SW 1271 (cell line): Measurements from ENCODE around the gene RNF217.

Experiments used
- DNase-seq, 2 experiments: peaks; one replicate each; lab custom pipeline; 2025; lab: John Stamatoyannopoulos, UW

Gene RNF217

DNA sequence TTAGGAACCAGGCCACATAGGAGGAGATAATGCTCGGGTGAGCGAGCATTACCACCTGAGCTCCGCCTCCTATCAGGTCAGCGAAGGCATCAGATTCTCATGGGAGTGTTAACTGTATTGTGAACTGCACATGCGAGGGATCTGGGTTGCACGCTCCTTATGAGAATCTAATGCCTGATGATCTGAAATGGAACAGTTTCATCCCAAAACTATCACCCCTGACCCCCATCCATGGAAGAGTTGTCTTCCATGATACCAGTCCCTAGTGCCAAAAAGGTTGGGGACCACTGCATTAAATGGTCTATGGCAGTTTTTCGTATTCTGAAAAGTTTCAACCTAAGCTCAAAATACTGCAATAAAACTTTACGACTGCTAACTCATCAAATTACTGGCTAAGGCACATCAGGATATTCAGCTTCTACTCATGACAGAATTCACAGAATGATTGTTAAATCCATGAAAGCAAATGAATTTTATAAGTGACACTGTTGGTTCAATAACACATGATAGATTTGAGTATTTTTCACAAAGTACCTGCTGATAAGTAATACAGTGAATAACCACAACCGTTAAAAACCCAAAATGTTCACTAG, 25.9 kb downstream of the RNF217 start:
- no peak for DNase-seq

- no peak for DNase-seq
Measured at GRCh38 chr6:124989136-124989983, 27.1 kb downstream of the RNF217 start.

DNA sequence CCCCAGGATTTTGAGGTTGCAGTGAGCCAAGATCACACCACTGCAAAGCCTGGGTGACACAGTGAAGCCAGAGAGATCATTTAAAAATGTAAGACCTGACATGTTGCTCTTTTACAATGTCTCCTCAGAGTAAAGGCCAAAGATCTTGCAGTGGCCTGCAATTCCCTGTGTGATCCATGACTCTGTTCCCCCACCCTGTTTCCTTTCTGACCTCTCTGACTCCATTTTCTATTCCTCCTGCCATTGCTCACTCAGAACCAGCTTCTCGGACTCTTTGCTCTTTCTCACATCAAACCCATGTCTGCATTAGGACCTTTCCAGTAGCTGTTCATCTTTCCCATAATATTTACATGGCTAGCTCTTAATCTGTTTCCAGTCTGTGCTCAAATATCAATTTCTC, 28.8 kb downstream of the RNF217 start:
- no peak for DNase-seq

GRCh38 chr6:124991764-124992295, 29.6 kb downstream of the RNF217 start:
- no peak for DNase-seq

- DNase-seq, result no peak
Measured at GRCh38 chr6:124993327-124993726, 31.1 kb downstream of the RNF217 start.

- no peak for DNase-seq
Measured at GRCh38 chr6:124994648-124995047, 32.4 kb downstream of the RNF217 start.

DNA sequence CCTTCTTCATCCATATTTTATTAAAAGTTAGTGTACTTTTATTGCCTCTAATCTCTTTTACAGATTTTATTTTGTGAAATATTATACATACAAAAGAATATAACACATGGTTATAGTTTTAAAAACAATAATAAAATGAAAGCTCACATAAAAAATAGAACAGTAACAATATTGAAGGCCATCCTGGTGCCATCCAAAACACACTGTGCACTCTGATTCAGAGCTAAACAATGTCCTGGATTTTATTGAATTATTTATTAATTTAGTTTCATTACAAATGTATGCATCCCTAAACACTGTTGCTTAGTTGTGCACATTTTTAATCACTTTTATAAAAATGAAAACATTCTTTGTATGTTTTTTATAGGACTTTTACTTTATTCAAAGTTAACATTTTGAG, 32.9 kb downstream of the RNF217 start:
- no peak for DNase-seq

- DNase-seq, result no peak
Measured at GRCh38 chr6:124995645-124996325, 33.5 kb downstream of the RNF217 start.

- no peak for DNase-seq
Measured at GRCh38 chr6:124996411-124996810, 34.2 kb downstream of the RNF217 start.

- DNase-seq, result no peak
Measured at GRCh38 chr6:124997196-124997875, 35.1 kb downstream of the RNF217 start.

DNA sequence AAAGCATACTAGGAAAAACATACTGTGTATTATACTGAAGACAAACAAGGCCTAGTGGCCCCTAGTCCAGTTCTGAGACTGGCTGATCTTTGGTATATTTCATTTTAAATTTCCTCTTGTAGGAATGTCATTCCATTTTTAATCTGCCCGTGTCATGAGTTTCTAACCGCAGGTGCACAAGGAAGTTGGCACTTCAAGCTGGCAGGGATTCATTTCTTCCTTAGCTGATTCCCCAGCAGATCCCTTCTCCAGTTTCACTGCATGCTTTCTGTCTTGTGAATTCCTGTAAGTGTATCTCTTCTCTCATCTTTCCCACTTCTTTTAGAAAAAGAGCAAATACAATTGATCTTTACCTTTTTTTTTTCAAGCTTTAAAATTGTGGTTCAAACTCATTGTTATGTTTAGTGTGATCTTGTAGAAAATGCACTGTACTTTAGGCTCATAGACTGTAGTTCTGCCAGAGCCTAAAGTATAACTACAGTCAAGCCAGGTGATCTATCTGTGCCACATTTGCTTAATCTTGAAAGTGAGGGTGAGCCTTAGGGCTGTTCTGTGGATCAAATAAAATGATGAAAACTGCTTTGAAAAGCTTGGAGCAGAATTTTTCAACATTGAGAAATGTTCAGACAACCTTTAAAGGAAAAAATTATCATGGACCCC, 37.0 kb downstream of the RNF217 start:
- DNase-seq, result no peak

DNA sequence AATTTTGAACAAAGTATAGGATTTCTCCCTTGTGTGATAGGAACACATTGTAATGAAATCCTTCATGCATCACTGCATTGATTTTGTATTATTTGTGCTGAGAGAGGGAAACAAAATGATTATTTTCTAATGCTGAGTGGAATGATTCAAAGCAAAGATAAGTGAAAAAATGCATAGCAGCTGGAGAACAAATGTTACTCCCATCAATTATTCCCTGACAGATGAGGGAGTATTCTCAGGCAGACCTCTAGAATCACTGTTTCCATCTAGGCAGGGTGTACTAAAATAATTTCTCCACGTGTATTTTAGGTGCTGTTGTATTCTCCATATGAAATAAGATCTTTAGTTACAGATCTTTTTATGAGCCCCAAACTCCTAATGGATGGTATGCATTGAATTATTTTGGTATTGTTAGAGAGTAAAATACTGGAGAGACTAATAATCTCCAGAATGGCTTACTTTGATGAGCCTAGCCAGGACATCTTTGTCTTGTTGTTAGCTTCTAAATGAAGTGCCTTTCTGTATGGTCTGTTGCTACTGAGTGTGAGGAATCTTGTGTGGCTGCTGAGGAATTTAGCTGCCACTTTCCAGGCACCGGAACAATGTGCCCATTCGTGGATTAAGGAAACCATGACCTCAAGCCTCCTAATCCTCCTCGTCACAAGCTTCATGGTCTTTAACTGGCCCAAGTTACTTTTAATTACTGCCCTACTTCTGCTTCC, 39.6 kb downstream of the RNF217 start:
- DNase-seq, result no peak

DNA sequence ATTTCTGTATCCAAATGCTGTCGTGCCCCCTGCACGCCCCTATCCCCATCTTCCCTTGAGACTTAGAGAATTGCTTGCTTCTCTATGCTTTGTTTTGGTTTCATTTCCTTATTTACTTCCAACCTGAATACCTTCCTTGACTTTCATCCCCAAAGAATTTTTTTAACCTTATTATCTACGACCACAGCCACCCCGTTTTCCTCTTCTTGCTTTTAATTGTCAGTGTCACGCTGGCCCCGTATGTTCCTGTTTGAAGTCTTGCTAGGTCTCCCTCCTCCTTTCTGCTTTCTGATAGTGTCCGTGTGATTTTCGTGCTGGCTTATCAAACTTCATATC, 40.1 kb downstream of the RNF217 start:
- DNase-seq, result no peak

GRCh38 chr6:125003070-125003469, 40.8 kb downstream of the RNF217 start:
- DNase-seq, result no peak

DNA sequence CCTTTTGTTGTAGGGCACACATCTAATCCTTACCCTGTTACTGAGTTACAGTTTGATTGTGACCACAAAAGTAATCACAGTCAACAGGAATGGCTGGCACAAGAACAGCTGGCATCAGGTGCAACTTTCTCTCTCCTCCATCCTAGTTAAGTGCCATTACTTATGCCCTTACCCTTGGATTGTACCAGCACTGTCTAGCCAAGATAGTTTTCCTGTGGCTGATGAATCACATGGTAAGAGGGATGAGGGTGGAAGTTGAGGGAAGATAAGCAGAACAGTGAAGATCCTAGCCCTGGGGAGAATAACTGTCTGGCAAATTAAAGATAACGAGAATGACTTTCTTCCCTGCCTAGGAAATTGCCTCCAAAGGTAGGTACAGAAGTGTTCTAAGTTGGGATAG, 42.0 kb downstream of the RNF217 start:
- no peak for DNase-seq

GRCh38 chr6:125004797-125005595, 42.8 kb downstream of the RNF217 start:
- DNase-seq, result no peak

GRCh38 chr6:125008261-125008703, 46.0 kb downstream of the RNF217 start:
- no peak for DNase-seq

DNA sequence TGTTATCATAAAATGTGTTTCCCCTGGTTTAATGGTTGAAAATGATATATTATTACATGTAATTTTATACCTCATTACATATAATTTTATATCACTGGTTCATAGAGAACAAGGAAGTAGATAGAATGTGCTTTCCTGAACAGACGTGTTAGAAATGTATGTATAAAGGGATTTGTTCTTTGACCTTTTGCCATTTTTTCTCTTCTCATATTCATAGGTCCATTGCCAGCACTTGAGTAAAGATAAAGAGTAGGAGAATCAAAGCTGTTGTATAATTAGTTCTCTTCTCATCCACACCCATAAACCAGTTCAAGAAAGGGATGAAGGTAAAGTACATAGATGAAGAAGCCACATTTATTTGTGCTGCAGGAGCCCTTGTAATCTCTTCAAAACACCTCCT, 46.7 kb downstream of the RNF217 start:
- no peak for DNase-seq

DNA sequence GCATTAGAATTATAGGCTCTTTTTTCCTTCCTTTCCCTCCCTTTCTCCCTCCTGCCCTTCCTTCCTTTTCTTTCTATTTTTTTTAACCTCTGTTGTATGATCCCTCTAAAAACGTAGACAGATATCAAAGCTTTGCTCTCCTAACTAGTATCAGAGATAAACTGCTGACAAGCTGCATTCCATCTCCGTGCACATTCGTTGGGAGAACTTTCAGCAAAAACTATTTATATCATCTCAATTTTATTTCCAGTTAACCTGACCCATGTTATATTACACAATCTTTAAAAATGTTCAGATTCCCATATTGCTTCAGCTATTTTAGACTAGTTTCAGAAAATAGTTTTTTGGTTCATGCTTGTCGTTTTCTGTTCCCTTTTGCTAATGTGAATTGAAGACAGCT, 47.3 kb downstream of the RNF217 start:
- DNase-seq, result no peak

GRCh38 chr6:125013938-125014660, 51.9 kb downstream of the RNF217 start:
- DNase-seq, result no peak
